ENCODE results near the gene SFXN1. TPM values are rescaled to one million over a fixed set of nuclear protein-coding genes. Genes with fewer than 3 reads are reported as not detected.
"Not testable (repeated sequence)": the region's sequence is repeated elsewhere in the genome, so short reads cannot be mapped to it uniquely, and the experiment has no call there.

Gene SFXN1
- total RNA-seq, 1 donor from 2014 or later, result 19.9 TPM

DNA sequence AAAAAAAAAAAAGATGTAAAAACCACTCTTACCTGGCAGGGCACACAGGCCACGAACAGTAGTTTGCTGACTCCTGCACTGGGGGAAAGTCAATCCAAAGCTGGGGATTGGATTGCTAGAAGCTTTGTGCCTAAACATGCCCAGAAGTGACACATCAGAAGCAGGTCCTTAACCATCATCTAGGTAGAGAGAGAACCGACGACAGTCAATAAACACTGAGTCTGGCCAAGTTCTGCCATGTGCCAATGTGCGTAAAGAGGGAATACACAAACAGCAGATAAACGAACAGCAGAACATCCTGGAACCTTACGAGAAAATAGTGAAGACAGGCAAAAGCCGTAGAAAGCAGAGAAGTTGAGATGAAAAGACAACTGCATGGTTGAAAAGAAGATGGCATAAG lies 14.9 kb downstream of the SFXN1 start:
- TF ChIP-seq, protein P1, sequence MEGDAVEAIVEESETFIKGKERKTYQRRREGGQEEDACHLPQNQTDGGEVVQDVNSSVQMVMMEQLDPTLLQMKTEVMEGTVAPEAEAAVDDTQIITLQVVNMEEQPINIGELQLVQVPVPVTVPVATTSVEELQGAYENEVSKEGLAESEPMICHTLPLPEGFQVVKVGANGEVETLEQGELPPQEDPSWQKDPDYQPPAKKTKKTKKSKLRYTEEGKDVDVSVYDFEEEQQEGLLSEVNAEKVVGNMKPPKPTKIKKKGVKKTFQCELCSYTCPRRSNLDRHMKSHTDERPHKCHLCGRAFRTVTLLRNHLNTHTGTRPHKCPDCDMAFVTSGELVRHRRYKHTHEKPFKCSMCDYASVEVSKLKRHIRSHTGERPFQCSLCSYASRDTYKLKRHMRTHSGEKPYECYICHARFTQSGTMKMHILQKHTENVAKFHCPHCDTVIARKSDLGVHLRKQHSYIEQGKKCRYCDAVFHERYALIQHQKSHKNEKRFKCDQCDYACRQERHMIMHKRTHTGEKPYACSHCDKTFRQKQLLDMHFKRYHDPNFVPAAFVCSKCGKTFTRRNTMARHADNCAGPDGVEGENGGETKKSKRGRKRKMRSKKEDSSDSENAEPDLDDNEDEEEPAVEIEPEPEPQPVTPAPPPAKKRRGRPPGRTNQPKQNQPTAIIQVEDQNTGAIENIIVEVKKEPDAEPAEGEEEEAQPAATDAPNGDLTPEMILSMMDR (IDR thresholded peaks at IDR 0.05), result no peak
- Histone ChIP-seq H3K27me3 (no peaks in the 10 kb centered on the region), H3K4me1 (no peaks in the 10 kb centered on the region), H3K36me3 (peaks cover 32% of the 10 kb centered on the region), H3K9me3 (no peaks in the 10 kb centered on the region), H3K27ac (no peak overlapping the region), H3K4me3 (no peak overlapping the region)
- no peak for DNase-seq
- intact Hi-C loops (cut with DNase I), result no loop called here
- ATAC-seq, result no peak

DNA sequence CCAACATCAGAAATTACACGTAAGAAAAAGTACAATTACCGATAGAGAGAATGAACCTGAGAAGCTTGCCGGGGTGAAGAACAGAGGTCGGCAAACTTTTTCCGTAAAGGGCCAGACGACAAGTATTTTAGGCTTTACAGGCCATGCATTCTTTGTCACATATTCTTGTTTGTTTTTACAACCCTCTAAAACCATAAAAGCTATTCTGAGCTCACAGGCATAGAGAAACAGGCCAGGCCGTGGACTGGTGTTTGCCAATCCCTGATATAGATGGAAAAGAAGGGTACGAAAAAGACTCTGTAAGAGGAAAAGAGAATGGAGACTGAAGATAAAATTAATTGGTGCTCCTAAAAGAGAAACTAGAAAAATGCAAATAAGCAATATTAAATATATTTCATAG lies 15.4 kb downstream of the SFXN1 start:
- no peaks in the 10 kb centered on the region for H3K27me3 ChIP-seq
- intact Hi-C loops (cut with DNase I), result no loop called here
- TF ChIP-seq, protein P1 (IDR thresholded peaks at IDR 0.05), result no peak
- no peak overlapping the region for H3K4me3 ChIP-seq
- DNase-seq (no peak), ATAC-seq (no peak)
- no peaks in the 10 kb centered on the region for H3K9me3 ChIP-seq
- H3K27ac ChIP-seq, result no peak overlapping the region
- H3K36me3 ChIP-seq, result peaks cover 32% of the 10 kb centered on the region
- H3K4me1 ChIP-seq, result no peaks in the 10 kb centered on the region

DNA sequence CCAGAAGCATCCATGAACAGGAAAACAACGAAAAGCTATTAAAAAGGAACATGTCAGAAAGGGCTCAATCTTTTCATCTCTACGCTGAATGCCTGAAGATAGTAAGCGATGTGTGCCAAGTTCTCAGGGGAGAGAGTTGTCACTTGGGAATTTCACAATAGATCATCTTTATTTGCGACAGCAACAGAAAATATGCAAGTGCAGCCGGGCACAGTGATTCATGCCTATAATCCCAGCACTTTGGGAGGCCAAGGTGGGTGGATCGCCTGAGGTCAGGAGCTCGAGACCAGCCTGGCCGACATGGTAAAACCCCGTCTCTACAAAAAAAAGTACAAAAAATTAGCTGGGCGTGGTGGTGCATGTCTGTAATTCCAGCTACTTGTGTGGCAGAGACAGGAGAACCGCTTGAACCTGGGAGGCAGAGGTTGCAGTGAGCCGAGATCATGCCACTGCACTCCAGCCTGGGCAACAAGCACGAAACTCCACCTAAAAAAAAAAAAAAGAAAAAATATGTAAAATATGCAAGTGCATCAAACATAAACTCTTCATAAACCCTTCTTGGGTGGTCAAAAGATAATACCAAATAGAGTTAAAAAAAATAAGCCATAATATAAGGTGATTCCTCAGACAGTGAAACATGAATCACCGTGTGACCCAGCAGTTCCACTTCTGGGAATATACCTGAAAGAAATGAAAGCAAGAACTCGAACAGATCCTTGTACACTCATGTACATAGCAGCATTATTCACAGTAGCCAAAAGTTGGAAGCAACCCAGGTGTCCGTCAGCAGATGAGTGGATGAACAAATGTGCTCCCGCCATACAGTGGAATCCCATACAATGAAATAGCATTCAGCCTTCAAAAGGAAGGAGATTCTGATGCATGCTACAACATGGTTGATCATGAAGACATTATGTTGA lies 16.2 kb downstream of the SFXN1 start:
- H3K9me3 ChIP-seq, result no peaks in the 10 kb centered on the region
- TF ChIP-seq, protein P1 (IDR thresholded peaks at IDR 0.05), result no peak
- no peak overlapping the region for H3K27ac ChIP-seq
- no peak overlapping the region for H3K4me3 ChIP-seq
- ATAC-seq (no peak), DNase-seq (no peak)
- peaks cover 32% of the 10 kb centered on the region for H3K36me3 ChIP-seq
- intact Hi-C loops (cut with DNase I), result no loop called here
- H3K27me3 ChIP-seq, result no peaks in the 10 kb centered on the region
- no peaks in the 10 kb centered on the region for H3K4me1 ChIP-seq

DNA sequence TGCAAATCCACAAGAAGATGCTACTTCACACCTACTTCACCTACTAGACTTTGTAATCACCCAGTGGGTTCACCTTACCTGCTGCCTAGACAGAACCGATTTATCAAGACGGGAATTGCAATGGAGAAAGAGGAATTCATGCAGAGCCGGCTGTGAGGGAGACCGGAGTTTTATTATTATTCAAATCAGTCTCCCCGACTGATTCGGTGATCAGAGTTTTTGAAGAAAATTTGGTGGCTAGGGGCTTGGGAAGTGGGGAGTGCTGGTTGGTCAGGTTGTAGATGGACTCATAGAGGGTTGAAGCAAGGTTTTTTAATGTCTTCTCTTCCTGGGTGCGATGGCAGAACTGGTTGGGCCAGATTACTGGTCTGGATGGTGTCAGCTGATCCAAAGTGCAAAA lies 23.4 kb downstream of the SFXN1 start:
- TF ChIP-seq, protein P1 (IDR thresholded peaks at IDR 0.05), result no peak
- DNase-seq (no peak), ATAC-seq (no peak)
- H3K4me3 ChIP-seq, result no peak overlapping the region
- H3K36me3 ChIP-seq, result peaks cover 9% of the 10 kb centered on the region
- no peaks in the 10 kb centered on the region for H3K4me1 ChIP-seq
- H3K27me3 ChIP-seq, result no peaks in the 10 kb centered on the region
- intact Hi-C loops (cut with DNase I), result no loop called here
- H3K9me3 ChIP-seq, result no peaks in the 10 kb centered on the region
- no peak overlapping the region for H3K27ac ChIP-seq

DNA sequence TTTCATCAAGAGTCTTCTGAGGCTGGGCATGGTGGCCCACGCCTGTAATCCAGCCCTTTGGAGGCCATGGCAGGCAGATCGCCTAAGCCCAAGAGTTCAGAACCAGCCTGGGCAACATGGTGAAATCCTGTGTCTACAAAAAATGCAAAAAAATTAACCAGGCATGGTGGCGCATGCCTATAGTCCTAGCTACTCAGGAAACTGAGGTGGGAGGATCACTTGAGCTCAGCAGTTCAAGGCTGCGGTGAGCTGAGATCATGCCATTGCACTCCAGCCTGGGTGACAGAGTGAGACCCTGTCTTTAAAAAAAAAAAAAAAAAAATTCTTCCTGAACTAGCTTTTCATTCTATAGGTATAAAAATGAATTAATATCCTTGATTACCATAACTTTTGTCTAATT lies 29.3 kb downstream of the SFXN1 start:
- H3K4me3 ChIP-seq; DNase-seq; ATAC-seq; H3K27me3 ChIP-seq; H3K4me1 ChIP-seq; intact Hi-C loops (cut with DNase I); H3K9me3 ChIP-seq; H3K27ac ChIP-seq: not testable (repeated sequence)
- peaks cover 42% of the 10 kb centered on the region for H3K36me3 ChIP-seq

DNA sequence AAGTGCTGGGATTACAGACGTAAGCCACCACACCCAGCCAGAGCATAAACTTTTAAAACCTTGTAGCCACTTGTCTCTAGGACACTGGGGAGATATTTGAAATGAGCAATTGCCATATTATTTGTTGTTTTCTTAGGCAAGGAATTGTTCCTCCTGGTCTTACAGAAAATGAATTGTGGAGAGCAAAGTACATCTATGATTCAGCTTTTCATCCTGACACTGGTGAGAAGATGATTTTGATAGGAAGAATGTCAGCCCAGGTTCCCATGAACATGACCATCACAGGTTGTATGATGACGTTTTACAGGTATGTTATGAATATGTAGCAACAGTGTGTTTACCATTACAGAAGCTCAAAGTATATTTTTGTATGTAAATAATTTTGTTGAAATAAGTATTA lies 30.5 kb downstream of the SFXN1 start:
- no peak for ATAC-seq
- Histone ChIP-seq H3K4me3 (no peak overlapping the region), H3K36me3 (peaks cover 52% of the 10 kb centered on the region), H3K9me3 (no peaks in the 10 kb centered on the region), H3K27ac (no peak overlapping the region), H3K27me3 (no peaks in the 10 kb centered on the region), H3K4me1 (no peaks in the 10 kb centered on the region)
- intact Hi-C loops (cut with DNase I), result no loop called here
- TF ChIP-seq, protein P1 (IDR thresholded peaks at IDR 0.05), result no peak
- no peak for DNase-seq

Data from upper lobe of right lung (tissue), 1 donor.